ENCODE results near the gene BLVRA.

- TF ChIP-seq CTCF (IDR thresholded peaks at IDR 0.05) (no peak), MAZ (IDR thresholded peaks at IDR 0.05; ENCODE audit: borderline replicate concordance, low read depth, low read length) (no peak)
Observed at GRCh38 chr7:43844257-43844656, 85.8 kb downstream of the BLVRA start.
